Panc1 (cell line): Measurements from ENCODE around the gene CNBP. TPM values are rescaled to one million over a fixed set of nuclear protein-coding genes. Genes with fewer than 3 reads are reported as not detected.
"Not testable (repeated sequence)": the region's sequence is repeated elsewhere in the genome, so short reads cannot be mapped to it uniquely, and the experiment has no call there.

Source experiments
- ATAC-seq: fragments of 200-7000 bp; cut with Tn5 transposase; 2 replicates; pipeline ENCODE4 v1.9.1; 2020; ENCODE audit warnings: mild to moderate bottlenecking, moderate library complexity
- BruUV-seq: library from RNA; stranded (reverse); fragments of 400-500 nt; replicated peaks from 2 replicates; lab custom pipeline; 2021; lab: Mats Ljungman, UMichigan
- CTCF ChIA-PET: fragments of 300-600 bp; sonication (Branson Sonifier 250); formaldehyde crosslinking; loops from one replicate; lab custom pipeline; 2022; ENCODE audit warnings: antibody characterized with exemption; lab: Charles Lee
- POLR2A ChIA-PET: fragments of 300-600 bp; sonication (Branson Sonifier 250); formaldehyde crosslinking; loops from one replicate; lab custom pipeline; 2022; ENCODE audit warnings: antibody characterized with exemption; lab: Charles Lee
- DNase-seq: peaks from one replicate; pipeline ENCODE4 v3.0.0-alpha.2; 2010; ENCODE audit warnings: low read depth, low spot score
- H3K27ac ChIP-seq: 2 replicates; pipeline ENCODE4 v1.5.1; 2011; ENCODE audit warnings: mild to moderate bottlenecking, low read length, inconsistent platforms
- H3K27me3 ChIP-seq: fragments of 200-500 bp; sonication (Bioruptor generic); 2 replicates; pipeline ENCODE4 v1.6.0; 2014; ENCODE audit warnings: low read length, inconsistent platforms; ENCODE audit not compliant: control insufficient read depth, insufficient read depth
- H3K36me3 ChIP-seq: fragments of 200-500 bp; sonication (Bioruptor generic); 2 replicates; pipeline ENCODE4 v1.5.1; 2014; ENCODE audit warnings: inconsistent platforms, mild to moderate bottlenecking, low read length, moderate library complexity; ENCODE audit not compliant: control insufficient read depth, insufficient read depth
- H3K4me1 ChIP-seq: 2 replicates; pipeline ENCODE4 v1.5.1; 2011; ENCODE audit warnings: inconsistent platforms, mild to moderate bottlenecking, low read length, moderate library complexity; ENCODE audit not compliant: control insufficient read depth, insufficient read depth
- H3K4me3 ChIP-seq, 2 experiments: 2 replicates each; pipeline ENCODE4 v1.5.1; 2011 to 2012; ENCODE audit warnings: low read depth in 2 of 2, low read length in 2 of 2, mild to moderate bottlenecking in 2 of 2, inconsistent platforms in 1 of 2, moderate library complexity in 1 of 2
- H3K9me3 ChIP-seq: fragments of 200-500 bp; sonication (Bioruptor generic); 2 replicates; pipeline ENCODE4 v1.5.1; 2014; ENCODE audit warnings: low read depth, mild to moderate bottlenecking, inconsistent platforms, low read length, moderate library complexity; ENCODE audit not compliant: control insufficient read depth, insufficient read depth
- CTCF ChIP-seq: fragments of 450-650 bp; IDR thresholded peaks from 2 replicates; pipeline ENCODE4 v1.5.1; 2017; ENCODE audit warnings: mild to moderate bottlenecking
- POLR2AphosphoS5 ChIP-seq: IDR thresholded peaks from 2 replicates; pipeline ENCODE4 v1.6.1; 2012; ENCODE audit warnings: mild to moderate bottlenecking, low read depth, low read length, moderate library complexity
- REST ChIP-seq, 2 experiments: IDR thresholded peaks; 2 replicates each; pipeline ENCODE4 v1.6.1; 2011 to 2012; ENCODE audit warnings: low read depth in 2 of 2, control low read depth in 1 of 2, low read length in 1 of 2, mild to moderate bottlenecking in 1 of 2, moderate library complexity in 1 of 2; ENCODE audit not compliant: insufficient read depth in 1 of 2
- SIN3A ChIP-seq: IDR thresholded peaks from 2 replicates; pipeline ENCODE4 v1.6.1; 2012; ENCODE audit warnings: low read depth, mild to moderate bottlenecking, low read length, moderate library complexity, borderline replicate concordance; ENCODE audit not compliant: insufficient read depth
- TCF7L2 ChIP-seq: IDR thresholded peaks from 2 replicates; pipeline ENCODE4 v1.6.1; 2011; ENCODE audit warnings: mild to moderate bottlenecking, low read depth, low read length, inconsistent platforms
- in situ Hi-C: cut with HindIII; loops from 2 replicates; pipeline ENCODE4 v1.10.0; 2016; ENCODE audit warnings: low sequenced_read_pairs, low pct_unique_long_range_greater_than_20kb
- intact Hi-C: fragments of 100-400 bp; cut with micrococcal nuclease; formaldehyde crosslinking; loops from one replicate; pipeline ENCODE4 v1.10.0; 2022; ENCODE audit not compliant: unreplicated experiment
- total RNA-seq: library from RNA; stranded (reverse); gene quantifications from one replicate; pipeline ENCODE4 v1.2.1, GENCODE V29; 2021; ENCODE audit not compliant: unreplicated experiment

CNBP gene
- total RNA-seq, 1 experiment from 2014 or later: 355 TPM

- peaks cover 10% of the 10 kb centered on the region; the same call in 1 of the 2 replicates for H3K4me1 ChIP-seq
- CTCF ChIA-PET: no interaction called here
- DNase-seq (no peak), ATAC-seq (no peak)
- no peak overlapping the region for H3K4me3 ChIP-seq
- TF ChIP-seq SIN3A: no peak
- TF ChIP-seq CTCF: no peak
- no peak for TF ChIP-seq POLR2AphosphoS5
- TF ChIP-seq REST (IDR thresholded peaks at IDR 0.05; ENCODE audit: insufficient read depth in 1 of 2, low read depth in 2 of 2, low read length in 1 of 2): no peak
- no peak for TF ChIP-seq TCF7L2
- H3K27ac ChIP-seq: no peak overlapping the region
- intact Hi-C loops: no loop called here
- no peaks in the 10 kb centered on the region; the same call in 1 of the 2 replicates for H3K36me3 ChIP-seq
- POLR2A ChIA-PET: no interaction called here
- H3K9me3 ChIP-seq: no peaks in the 10 kb centered on the region
- no peaks in the 10 kb centered on the region for H3K27me3 ChIP-seq
- in situ Hi-C loops: no loop called here
- no TSS peak for BruUV-seq
Measured at GRCh38 chr3:129187857-129188256, 4.2 kb upstream of the CNBP start.

GRCh38 chr3:129185783-129186182 is 2.1 kb upstream of the CNBP start:
- in situ Hi-C loops (no loop called here), intact Hi-C loops (no loop called here)
- ChIA-PET CTCF (no interaction called here), POLR2A (no interaction called here)
- Histone ChIP-seq H3K4me3 (no peak overlapping the region), H3K4me1 (peaks cover 11% of the 10 kb centered on the region; the same call in 1 of the 2 replicates), H3K27me3 (no peaks in the 10 kb centered on the region), H3K36me3 (peaks cover 6% of the 10 kb centered on the region), H3K27ac (0 out of 2 replicates have a peak overlapping the region, but pooled peaks have one; percentile 3), H3K9me3 (no peaks in the 10 kb centered on the region)
- no peak for DNase-seq
- ATAC-seq: no peak
- no TSS peak for BruUV-seq
- TF ChIP-seq TCF7L2: no peak
- no peak for TF ChIP-seq CTCF
- no peak for TF ChIP-seq POLR2AphosphoS5
- no peak for TF ChIP-seq REST (IDR thresholded peaks at IDR 0.05; ENCODE audit: insufficient read depth in 1 of 2, low read depth in 2 of 2, low read length in 1 of 2)
- no peak for TF ChIP-seq SIN3A

- H3K27me3 ChIP-seq, in situ Hi-C loops: not testable (repeated sequence)
- intact Hi-C loops: loop anchor here (5.0 kb wide), 2 partner anchors 42 to 62 kb away; partner anchors contain the start of gene COPG1
Measured at GRCh38 chr3:129184784-129185542, 1.3 kb upstream of the CNBP start.

More at GRCh38 chr3:129184784-129185542, 1.3 kb upstream of the CNBP start:
- peaks cover 12% of the 10 kb centered on the region for H3K36me3 ChIP-seq
- ATAC-seq, BruUV-seq, POLR2A ChIA-PET, CTCF ChIA-PET, H3K9me3 ChIP-seq, DNase-seq: not testable (repeated sequence)
- peak overlapping the region; percentile 98 for H3K27ac ChIP-seq
- H3K4me3 ChIP-seq: peak overlapping the region; percentile 76
- peaks cover 19% of the 10 kb centered on the region for H3K4me1 ChIP-seq
